Astrocyte (in vitro differentiated cells and primary cell): Measurements from ENCODE around the gene RAET1E. TPM values are rescaled to one million over a fixed set of nuclear protein-coding genes. Genes with fewer than 3 reads are reported as not detected.
"Not testable (repeated sequence)": the region's sequence is repeated elsewhere in the genome, so short reads cannot be mapped to it uniquely, and the experiment has no call there.

Experiments used
- DNase-seq: peaks from one replicate; pipeline ENCODE4 v3.0.0-alpha.2; 2010; ENCODE audit warnings: low read depth
- FAIRE-seq: peaks from 2 replicates; lab custom pipeline; 2011; peaks lifted over from hg19 to GRCh38; lab: Jason Lieb, UNC
- H2AFZ ChIP-seq: 2 replicates; pipeline ENCODE4 v1.6.0; 2012; ENCODE audit warnings: low read depth, low read length, inconsistent platforms
- H3K27ac ChIP-seq: 2 replicates; pipeline ENCODE4 v1.5.1; 2011; ENCODE audit warnings: low read depth, low read length, inconsistent platforms
- H3K27me3 ChIP-seq: 2 replicates; pipeline ENCODE4 v1.6.0; 2011; ENCODE audit warnings: low read length, inconsistent platforms; ENCODE audit not compliant: insufficient read depth
- H3K36me3 ChIP-seq: 2 replicates; pipeline ENCODE4 v1.5.1; 2011; ENCODE audit warnings: low read length, inconsistent platforms; ENCODE audit not compliant: insufficient read depth
- H3K4me1 ChIP-seq: 2 replicates; pipeline ENCODE4 v1.5.1; 2011; ENCODE audit warnings: low read length, inconsistent platforms; ENCODE audit not compliant: insufficient read depth
- H3K4me2 ChIP-seq: 2 replicates; pipeline ENCODE4 v1.6.0; 2012; ENCODE audit warnings: low read length, inconsistent platforms
- H3K4me3 ChIP-seq: 2 replicates; pipeline ENCODE4 v1.5.1; 2011; ENCODE audit warnings: low read depth, mild to moderate bottlenecking, low read length, inconsistent platforms; ENCODE audit not compliant: insufficient read depth
- H3K79me2 ChIP-seq: 2 replicates; pipeline ENCODE4 v1.6.0; 2012; ENCODE audit warnings: mild to moderate bottlenecking, low read length, inconsistent platforms; ENCODE audit not compliant: insufficient read depth
- H3K9ac ChIP-seq: 2 replicates; pipeline ENCODE4 v1.6.0; 2012; ENCODE audit warnings: mild to moderate bottlenecking, low read length, inconsistent platforms
- H3K9me3 ChIP-seq: 2 replicates; pipeline ENCODE4 v1.5.1; 2012; ENCODE audit warnings: low read depth, mild to moderate bottlenecking, low read length, inconsistent platforms; ENCODE audit not compliant: insufficient read depth
- H4K20me1 ChIP-seq: 2 replicates; pipeline ENCODE4 v1.6.0; 2012; ENCODE audit warnings: low read length, inconsistent platforms; ENCODE audit not compliant: insufficient read depth
- H3K27ac Mint-ChIP-seq: one replicate; pipeline ENCODE4 v1.8.0; 2021; ENCODE audit warnings: mild to moderate bottlenecking, mixed read lengths; ENCODE audit not compliant: unreplicated experiment
- H3K27me3 Mint-ChIP-seq: one replicate; pipeline ENCODE4 v1.8.0; 2021; ENCODE audit warnings: low read depth, mixed read lengths; ENCODE audit not compliant: unreplicated experiment
- H3K36me3 Mint-ChIP-seq: one replicate; pipeline ENCODE4 v1.8.0; 2021; ENCODE audit warnings: low read depth, mixed read lengths; ENCODE audit not compliant: unreplicated experiment
- H3K4me1 Mint-ChIP-seq: one replicate; pipeline ENCODE4 v1.8.0; 2021; ENCODE audit warnings: low read depth, mixed read lengths; ENCODE audit not compliant: unreplicated experiment
- H3K4me3 Mint-ChIP-seq: one replicate; pipeline ENCODE4 v1.8.0; 2021; ENCODE audit warnings: mild to moderate bottlenecking, moderate library complexity, mixed read lengths; ENCODE audit not compliant: unreplicated experiment
- H3K9me3 Mint-ChIP-seq: one replicate; pipeline ENCODE4 v1.8.0; 2021; ENCODE audit warnings: mild to moderate bottlenecking, mixed read lengths; ENCODE audit not compliant: unreplicated experiment
- CTCF ChIP-seq: IDR thresholded peaks from 2 replicates; pipeline ENCODE4 v1.5.1; 2011; ENCODE audit warnings: low read depth, mild to moderate bottlenecking, inconsistent platforms, low read length, moderate library complexity; ENCODE audit not compliant: insufficient read depth
- EZH2 ChIP-seq: IDR thresholded peaks from 2 replicates; pipeline ENCODE4 v1.6.1; 2012; ENCODE audit warnings: mild to moderate bottlenecking, low read length, inconsistent platforms; ENCODE audit not compliant: insufficient read depth
- total RNA-seq: library from RNA; stranded (reverse); gene quantifications from 2 replicates; pipeline ENCODE4 v1.2.1, GENCODE V29; 2021

Gene RAET1E
- total RNA-seq, 1 donor from 2014 or later, result not detected

- Histone ChIP-seq H3K36me3 (no peaks in the 10 kb centered on the region), H4K20me1 (no peaks in the 10 kb centered on the region), H3K4me1 (no peaks in the 10 kb centered on the region), H2AFZ (no peak overlapping the region), H3K27me3 (peaks cover 58% of the 10 kb centered on the region), H3K9me3 (no peaks in the 10 kb centered on the region), H3K9ac (no peak overlapping the region), H3K79me2 (no peaks in the 10 kb centered on the region), H3K4me2 (no peak overlapping the region), H3K27ac (no peak overlapping the region), H3K4me3 (no peak overlapping the region)
- DNase-seq (no peak), FAIRE-seq (no peak)
- no peak for TF ChIP-seq EZH2
- no peak for TF ChIP-seq CTCF
- Mint-ChIP-seq H3K9me3 (peaks cover 6% of the 10 kb centered on the region), H3K4me1 (peaks cover 3% of the 10 kb centered on the region), H3K4me3 (no peak overlapping the region), H3K27me3 (peaks cover 84% of the 10 kb centered on the region), H3K36me3 (no peaks in the 10 kb centered on the region), H3K27ac (no peak overlapping the region)
These were observed 33.6 kb upstream of the RAET1E start for GRCh38 chr6:149931501-149931900.

- Histone ChIP-seq H3K27ac (no peak overlapping the region), H3K27me3 (peaks cover 38% of the 10 kb centered on the region), H3K9ac (no peak overlapping the region), H3K9me3 (no peaks in the 10 kb centered on the region), H3K4me3 (no peak overlapping the region), H3K36me3 (no peaks in the 10 kb centered on the region), H3K4me1 (peaks cover 7% of the 10 kb centered on the region), H2AFZ (no peak overlapping the region), H3K79me2 (no peaks in the 10 kb centered on the region), H3K4me2 (no peak overlapping the region), H4K20me1 (no peaks in the 10 kb centered on the region)
- FAIRE-seq (no peak), DNase-seq (no peak)
- no peak overlapping the region for H3K4me3 Mint-ChIP-seq
- H3K36me3 Mint-ChIP-seq, result no peaks in the 10 kb centered on the region
- no peak for TF ChIP-seq EZH2
- TF ChIP-seq CTCF, result peak; percentile 45
- peaks cover 81% of the 10 kb centered on the region for H3K27me3 Mint-ChIP-seq
- peaks cover 9% of the 10 kb centered on the region for H3K9me3 Mint-ChIP-seq
- no peaks in the 10 kb centered on the region for H3K4me1 Mint-ChIP-seq
- H3K27ac Mint-ChIP-seq, result no peak overlapping the region
These were observed 31.5 kb upstream of the RAET1E start for GRCh38 chr6:149929422-149929821.

GRCh38 chr6:149927025-149927424 is 29.1 kb upstream of the RAET1E start:
- FAIRE-seq, DNase-seq, H3K36me3 ChIP-seq, H3K4me3 ChIP-seq, H3K4me1 Mint-ChIP-seq, H2AFZ ChIP-seq, H3K27ac Mint-ChIP-seq, H3K4me2 ChIP-seq, H3K4me3 Mint-ChIP-seq, H3K79me2 ChIP-seq, H3K27ac ChIP-seq, H3K36me3 Mint-ChIP-seq, H3K9ac ChIP-seq, H3K9me3 ChIP-seq, H4K20me1 ChIP-seq: not testable (repeated sequence)
- H3K4me1 ChIP-seq, result peaks cover 12% of the 10 kb centered on the region
- Mint-ChIP-seq H3K27me3 (peaks cover 85% of the 10 kb centered on the region), H3K9me3 (peaks cover 18% of the 10 kb centered on the region)
- peaks cover 28% of the 10 kb centered on the region for H3K27me3 ChIP-seq
